ENCODE measurements around the gene DLG5.

The DLG5 gene

DNA sequence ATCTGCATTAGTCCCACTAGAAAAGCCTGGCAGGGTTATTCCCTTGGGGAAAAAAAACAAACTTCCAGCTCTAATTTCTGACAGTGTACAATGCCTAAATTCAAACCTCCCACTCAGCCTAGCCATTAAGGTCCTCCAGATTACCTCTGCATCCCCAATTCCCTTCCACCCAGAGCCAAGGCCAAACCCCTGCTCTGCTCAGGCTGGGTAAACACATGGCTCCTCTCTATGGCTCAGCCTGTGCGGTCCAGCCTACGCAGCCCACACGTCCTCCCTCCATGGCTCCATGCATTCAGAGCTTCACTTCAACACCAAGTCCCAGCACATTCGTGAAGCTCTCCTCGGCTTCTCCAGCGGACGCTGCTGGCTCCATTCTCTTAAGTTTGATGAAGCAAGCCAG lies 5.2 kb downstream of the DLG5 start:
- Histone ChIP-seq H3K4me1 (ENCODE audit: control insufficient read depth, insufficient read depth, low read length) (peaks cover 26% of the 10 kb centered on the region), H3K4me3 (ENCODE audit: low read length) (no peak overlapping the region), H3K36me3 (ENCODE audit: control insufficient read depth, insufficient read depth, low read length) (no peaks in the 10 kb centered on the region), H3K9ac (ENCODE audit: low read length) (no peak overlapping the region), H3K27me3 (ENCODE audit: control insufficient read depth, insufficient read depth, low read length) (no peaks in the 10 kb centered on the region), H3K27ac (ENCODE audit: low read depth, low read length) (no peak overlapping the region)

DNA sequence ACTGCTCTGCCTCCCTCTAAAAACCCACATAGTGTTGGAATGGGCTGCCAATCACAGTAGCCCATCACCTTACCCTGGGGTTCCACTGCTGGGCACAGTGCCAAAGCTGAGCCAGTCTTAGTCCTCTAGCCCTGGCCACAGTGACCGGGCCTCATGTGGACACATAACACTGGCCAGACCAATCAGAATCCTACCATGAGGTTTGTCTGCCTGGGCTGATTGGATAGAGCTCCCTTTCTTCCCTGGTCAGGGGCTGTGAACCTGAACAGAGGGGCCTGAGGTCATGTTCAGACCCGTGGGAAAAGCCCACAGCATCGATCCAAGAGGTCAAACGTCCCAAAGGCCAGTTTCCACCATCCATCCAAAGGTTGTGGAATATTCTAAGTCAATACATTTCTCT lies 6.1 kb downstream of the DLG5 start:
- Histone ChIP-seq H3K4me3 (ENCODE audit: low read length) (no peak overlapping the region), H3K27ac (ENCODE audit: low read depth, low read length) (no peak overlapping the region), H3K27me3 (ENCODE audit: control insufficient read depth, insufficient read depth, low read length) (no peaks in the 10 kb centered on the region), H3K4me1 (ENCODE audit: control insufficient read depth, insufficient read depth, low read length) (peaks cover 29% of the 10 kb centered on the region), H3K36me3 (ENCODE audit: control insufficient read depth, insufficient read depth, low read length) (no peaks in the 10 kb centered on the region), H3K9ac (ENCODE audit: low read length) (no peak overlapping the region)

DNA sequence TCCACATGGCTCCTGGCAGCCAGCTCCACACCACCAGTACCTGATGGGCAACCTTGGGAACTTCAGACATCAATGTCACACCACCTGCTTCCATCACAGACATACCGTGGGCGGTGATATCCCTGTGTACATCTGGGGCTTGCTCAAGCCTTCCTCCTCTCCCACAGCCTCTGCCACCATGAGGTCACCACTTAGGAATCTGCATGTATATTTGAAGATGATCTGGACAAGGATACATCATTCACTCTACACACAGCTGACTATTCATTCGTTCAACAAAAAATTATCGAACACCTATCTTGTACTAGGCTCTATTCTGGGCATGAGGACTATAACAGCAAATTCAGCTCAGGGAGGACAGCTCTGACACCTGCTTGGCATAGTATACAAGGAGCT lies 6.8 kb downstream of the DLG5 start:
- Histone ChIP-seq H3K4me3 (ENCODE audit: low read length) (no peak overlapping the region), H3K4me1 (ENCODE audit: control insufficient read depth, insufficient read depth, low read length) (peaks cover 23% of the 10 kb centered on the region), H3K9ac (ENCODE audit: low read length) (no peak overlapping the region), H3K27ac (ENCODE audit: low read depth, low read length) (no peak overlapping the region), H3K36me3 (ENCODE audit: control insufficient read depth, insufficient read depth, low read length) (no peaks in the 10 kb centered on the region), H3K27me3 (ENCODE audit: control insufficient read depth, insufficient read depth, low read length) (no peaks in the 10 kb centered on the region)

DNA sequence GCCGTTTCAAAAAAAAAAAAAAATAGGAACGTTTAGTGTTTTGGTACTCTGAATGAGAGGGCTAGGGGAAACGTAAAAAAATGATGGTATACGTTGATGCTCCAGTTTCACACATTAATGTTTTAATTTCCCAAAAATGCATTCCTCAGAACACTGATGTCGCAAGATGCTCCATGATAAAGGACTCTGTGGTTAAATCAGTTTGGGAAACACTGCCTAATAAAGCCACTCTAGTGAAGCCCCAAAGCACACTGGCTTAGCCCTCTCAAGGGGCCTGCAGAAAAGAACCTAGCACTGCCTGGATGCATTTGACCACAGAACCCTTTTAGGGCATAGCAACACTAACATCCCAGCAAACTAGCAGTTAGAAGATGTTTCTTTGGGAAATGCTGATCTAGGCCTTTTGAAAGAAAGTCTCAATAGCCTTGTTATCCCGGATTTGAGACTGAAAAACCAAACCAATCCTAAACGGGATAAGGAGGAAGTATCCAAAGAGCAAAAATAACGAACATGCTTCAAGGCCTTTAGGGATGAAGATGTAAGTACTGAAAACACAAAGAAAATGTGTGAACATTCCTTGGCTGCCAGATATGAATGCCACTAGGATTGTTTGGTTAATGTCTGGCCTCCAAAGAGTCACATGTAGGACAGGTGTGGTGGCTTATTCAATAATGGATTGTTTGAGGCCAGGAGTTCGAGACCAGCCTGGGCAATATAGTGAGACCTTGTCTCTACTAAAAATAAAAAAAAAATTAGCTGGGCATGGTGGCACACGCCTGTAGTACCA lies 11.0 kb downstream of the DLG5 start:
- H3K27me3 ChIP-seq (ENCODE audit: control insufficient read depth, insufficient read depth, low read length): no peaks in the 10 kb centered on the region
- no peak overlapping the region for H3K9ac ChIP-seq (ENCODE audit: low read length)
- peaks cover 10% of the 10 kb centered on the region for H3K4me1 ChIP-seq (ENCODE audit: control insufficient read depth, insufficient read depth, low read length)
- no peak overlapping the region for H3K27ac ChIP-seq (ENCODE audit: low read depth, low read length)
- no peaks in the 10 kb centered on the region for H3K36me3 ChIP-seq (ENCODE audit: control insufficient read depth, insufficient read depth, low read length)
- H3K4me3 ChIP-seq (ENCODE audit: low read length): no peak overlapping the region

DNA sequence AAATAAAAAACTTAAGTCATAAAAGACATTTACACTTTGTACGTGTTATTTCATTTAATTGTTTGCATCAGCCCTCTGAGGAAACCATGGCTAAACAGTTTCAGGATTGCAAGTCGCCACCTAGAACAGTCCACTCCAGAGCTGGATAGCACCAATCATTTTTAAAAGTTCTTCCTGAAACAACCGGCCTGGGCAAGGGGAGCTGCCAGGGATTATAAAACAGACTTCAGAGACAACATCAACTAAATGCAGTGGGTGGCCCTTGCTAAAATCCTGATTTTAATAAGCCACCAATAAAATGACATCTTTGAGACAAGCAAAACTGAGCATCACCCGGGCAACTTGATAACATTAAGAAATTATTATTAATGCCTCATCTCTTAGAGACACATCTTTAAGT lies 13.5 kb downstream of the DLG5 start:
- peaks cover 3% of the 10 kb centered on the region for H3K4me1 ChIP-seq (ENCODE audit: control insufficient read depth, insufficient read depth, low read length)
- no peaks in the 10 kb centered on the region for H3K27me3 ChIP-seq (ENCODE audit: control insufficient read depth, insufficient read depth, low read length)
- no peaks in the 10 kb centered on the region for H3K36me3 ChIP-seq (ENCODE audit: control insufficient read depth, insufficient read depth, low read length)
- no peak overlapping the region for H3K27ac ChIP-seq (ENCODE audit: low read depth, low read length)
- H3K9ac ChIP-seq (ENCODE audit: low read length): no peak overlapping the region
- H3K4me3 ChIP-seq (ENCODE audit: low read length): no peak overlapping the region

DNA sequence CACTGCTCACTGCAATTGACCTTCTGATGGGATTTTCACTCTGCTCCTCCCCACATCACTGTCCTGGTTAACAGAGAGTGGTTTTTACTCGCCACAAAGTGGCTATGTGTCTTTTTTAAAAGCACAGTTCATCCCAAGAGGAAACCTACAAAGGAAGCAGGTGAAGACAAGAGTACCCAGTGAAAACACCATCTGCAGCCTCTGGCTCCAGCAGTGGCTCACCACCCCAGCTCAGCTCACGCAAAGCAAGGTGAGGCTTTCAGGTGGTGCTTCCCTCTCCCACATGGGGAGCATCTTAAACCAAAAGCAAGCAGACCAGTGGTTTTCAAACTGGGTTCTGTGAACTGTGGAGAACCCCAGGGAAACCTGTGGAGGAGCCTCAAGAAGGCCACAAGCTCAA lies 14.0 kb downstream of the DLG5 start:
- no peaks in the 10 kb centered on the region for H3K27me3 ChIP-seq (ENCODE audit: control insufficient read depth, insufficient read depth, low read length)
- H3K4me3 ChIP-seq (ENCODE audit: low read length): no peak overlapping the region
- H3K36me3 ChIP-seq (ENCODE audit: control insufficient read depth, insufficient read depth, low read length): no peaks in the 10 kb centered on the region
- no peak overlapping the region for H3K9ac ChIP-seq (ENCODE audit: low read length)
- peaks cover 3% of the 10 kb centered on the region for H3K4me1 ChIP-seq (ENCODE audit: control insufficient read depth, insufficient read depth, low read length)
- H3K27ac ChIP-seq (ENCODE audit: low read depth, low read length): no peak overlapping the region

DNA sequence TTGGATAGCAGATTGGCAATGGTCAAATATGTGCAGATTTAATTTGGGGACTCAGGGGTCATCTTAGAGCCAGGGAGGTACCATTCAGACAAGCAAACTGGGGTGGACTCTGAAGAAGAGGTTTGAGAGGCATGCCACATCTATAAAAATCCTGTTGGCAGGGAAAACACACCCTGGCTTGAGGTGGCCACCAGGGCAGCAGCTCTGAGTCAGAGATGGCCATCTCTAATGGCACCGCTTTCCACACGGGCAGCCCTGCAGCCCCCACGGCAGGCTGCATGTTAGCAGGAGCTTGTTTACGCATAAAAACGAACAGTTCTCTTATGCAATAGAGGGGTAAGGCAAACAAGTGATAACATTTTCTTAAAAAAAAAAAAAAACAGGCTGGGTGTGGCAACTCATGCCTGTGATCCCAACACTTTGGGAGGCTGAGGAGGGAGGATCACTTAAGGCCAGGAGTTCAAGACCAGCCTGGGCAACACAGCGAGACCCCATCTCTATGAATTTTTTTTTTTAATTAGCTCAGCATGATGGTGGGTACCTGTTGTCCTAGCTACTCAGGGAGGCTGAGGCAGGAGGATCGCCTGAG lies 14.9 kb downstream of the DLG5 start:
- Histone ChIP-seq H3K4me1 (ENCODE audit: control insufficient read depth, insufficient read depth, low read length) (peaks cover 3% of the 10 kb centered on the region), H3K9ac (ENCODE audit: low read length) (no peak overlapping the region), H3K36me3 (ENCODE audit: control insufficient read depth, insufficient read depth, low read length) (no peaks in the 10 kb centered on the region), H3K4me3 (ENCODE audit: low read length) (no peak overlapping the region), H3K27me3 (ENCODE audit: control insufficient read depth, insufficient read depth, low read length) (no peaks in the 10 kb centered on the region), H3K27ac (ENCODE audit: low read depth, low read length) (no peak overlapping the region)

DNA sequence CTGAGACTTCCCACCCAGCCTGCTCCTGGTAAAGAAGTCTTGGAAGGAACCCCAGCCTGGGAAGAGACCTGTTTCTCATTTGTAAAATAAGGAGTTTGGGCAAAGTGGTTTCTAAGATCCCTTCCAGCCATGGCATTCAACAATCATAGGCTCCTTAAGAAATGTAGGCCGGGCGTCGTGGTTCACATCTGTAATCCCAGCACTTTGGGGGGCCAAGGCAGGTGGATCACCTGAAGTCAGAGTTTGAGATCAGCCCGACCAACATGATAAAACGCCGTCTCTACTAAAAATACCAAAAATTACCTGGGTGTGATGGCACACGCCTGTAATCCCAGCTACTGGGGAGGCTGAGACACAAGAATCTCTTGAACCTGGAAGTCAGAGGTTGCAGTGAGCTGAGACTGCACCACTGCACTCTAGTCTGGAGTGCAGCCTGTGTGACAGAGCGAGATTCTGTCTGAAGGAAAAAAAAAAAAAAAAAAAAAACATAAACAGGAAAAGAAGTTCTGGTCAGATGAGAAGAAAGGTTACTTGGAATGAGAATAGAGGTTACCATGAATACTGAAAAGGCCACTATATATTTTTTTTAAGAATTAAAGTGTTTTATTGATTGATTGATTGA lies 15.9 kb downstream of the DLG5 start:
- Histone ChIP-seq H3K27me3 (ENCODE audit: control insufficient read depth, insufficient read depth, low read length) (no peaks in the 10 kb centered on the region), H3K27ac (ENCODE audit: low read depth, low read length) (no peak overlapping the region), H3K4me3 (ENCODE audit: low read length) (no peak overlapping the region), H3K36me3 (ENCODE audit: control insufficient read depth, insufficient read depth, low read length) (no peaks in the 10 kb centered on the region), H3K4me1 (ENCODE audit: control insufficient read depth, insufficient read depth, low read length) (peaks cover 2% of the 10 kb centered on the region), H3K9ac (ENCODE audit: low read length) (no peak overlapping the region)

DNA sequence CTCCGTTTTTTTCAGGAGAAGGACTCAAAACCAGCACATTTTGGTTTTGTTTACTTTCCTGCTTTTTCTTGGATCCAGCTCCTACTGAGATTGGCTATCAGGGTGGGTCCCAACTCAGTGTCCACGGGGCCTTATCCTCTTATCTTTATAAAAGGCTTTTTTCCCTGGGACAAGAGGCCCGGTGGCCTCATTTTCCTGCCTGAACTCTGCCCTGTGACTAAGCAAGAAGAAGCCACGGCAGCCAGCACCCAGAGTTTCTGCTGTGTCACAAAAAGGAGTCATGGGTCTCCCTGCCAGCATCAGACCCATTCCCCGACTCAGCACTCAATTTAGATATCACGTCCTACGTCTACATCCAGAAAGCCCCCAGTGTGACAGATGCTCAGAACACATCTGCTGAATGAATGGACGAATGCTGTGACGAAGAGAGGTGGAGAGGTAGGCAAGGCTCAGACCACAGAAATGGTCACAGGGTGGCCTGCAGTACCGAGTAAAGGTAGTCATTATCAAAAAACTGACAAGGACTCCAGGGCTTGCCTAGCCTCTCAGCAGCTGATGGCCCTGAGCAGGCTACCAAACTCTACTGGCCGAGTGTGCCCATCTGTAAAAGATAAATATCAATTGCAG lies 16.7 kb downstream of the DLG5 start:
- H3K27me3 ChIP-seq (ENCODE audit: control insufficient read depth, insufficient read depth, low read length): no peaks in the 10 kb centered on the region
- no peak overlapping the region for H3K4me3 ChIP-seq (ENCODE audit: low read length)
- H3K27ac ChIP-seq (ENCODE audit: low read depth, low read length): no peak overlapping the region
- H3K4me1 ChIP-seq (ENCODE audit: control insufficient read depth, insufficient read depth, low read length): no peaks in the 10 kb centered on the region
- no peak overlapping the region for H3K9ac ChIP-seq (ENCODE audit: low read length)
- no peaks in the 10 kb centered on the region for H3K36me3 ChIP-seq (ENCODE audit: control insufficient read depth, insufficient read depth, low read length)

DNA sequence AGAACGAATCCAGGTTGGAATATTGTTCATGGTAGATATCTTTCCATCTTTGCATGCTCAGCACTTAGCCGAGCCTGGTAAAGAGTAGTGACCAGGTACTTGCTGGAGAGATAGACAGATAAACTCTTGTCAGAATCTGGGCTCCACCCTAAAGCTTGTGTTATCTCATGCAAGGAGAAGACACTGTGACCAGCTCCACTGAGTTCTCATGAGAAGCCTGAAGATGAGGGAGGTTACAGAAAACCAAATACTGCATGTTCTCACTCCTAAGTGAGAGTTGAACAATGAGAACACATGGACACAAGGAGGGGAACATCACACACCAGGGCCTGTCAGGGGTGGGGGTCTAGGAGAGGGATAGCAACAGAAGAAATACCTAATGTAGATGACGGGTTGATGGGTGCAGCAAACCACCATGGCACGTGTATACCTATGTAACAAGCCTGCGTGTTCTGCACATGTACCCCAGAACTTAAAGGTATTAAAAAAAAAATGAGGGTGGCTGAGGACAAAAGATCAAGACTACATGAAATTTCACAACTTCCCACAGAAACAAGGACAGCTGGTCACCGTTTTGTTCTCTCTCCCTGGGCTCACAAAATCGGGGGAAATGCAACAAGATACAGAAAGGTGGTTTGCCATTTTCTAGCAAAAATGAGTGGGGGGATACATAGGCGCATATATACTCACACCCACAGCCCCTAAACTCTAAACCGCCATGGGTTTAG lies 17.4 kb downstream of the DLG5 start:
- Histone ChIP-seq H3K36me3 (ENCODE audit: control insufficient read depth, insufficient read depth, low read length) (no peaks in the 10 kb centered on the region), H3K27ac (ENCODE audit: low read depth, low read length) (no peak overlapping the region), H3K27me3 (ENCODE audit: control insufficient read depth, insufficient read depth, low read length) (no peaks in the 10 kb centered on the region), H3K4me1 (ENCODE audit: control insufficient read depth, insufficient read depth, low read length) (no peaks in the 10 kb centered on the region), H3K9ac (ENCODE audit: low read length) (no peak overlapping the region), H3K4me3 (ENCODE audit: low read length) (no peak overlapping the region)

DNA sequence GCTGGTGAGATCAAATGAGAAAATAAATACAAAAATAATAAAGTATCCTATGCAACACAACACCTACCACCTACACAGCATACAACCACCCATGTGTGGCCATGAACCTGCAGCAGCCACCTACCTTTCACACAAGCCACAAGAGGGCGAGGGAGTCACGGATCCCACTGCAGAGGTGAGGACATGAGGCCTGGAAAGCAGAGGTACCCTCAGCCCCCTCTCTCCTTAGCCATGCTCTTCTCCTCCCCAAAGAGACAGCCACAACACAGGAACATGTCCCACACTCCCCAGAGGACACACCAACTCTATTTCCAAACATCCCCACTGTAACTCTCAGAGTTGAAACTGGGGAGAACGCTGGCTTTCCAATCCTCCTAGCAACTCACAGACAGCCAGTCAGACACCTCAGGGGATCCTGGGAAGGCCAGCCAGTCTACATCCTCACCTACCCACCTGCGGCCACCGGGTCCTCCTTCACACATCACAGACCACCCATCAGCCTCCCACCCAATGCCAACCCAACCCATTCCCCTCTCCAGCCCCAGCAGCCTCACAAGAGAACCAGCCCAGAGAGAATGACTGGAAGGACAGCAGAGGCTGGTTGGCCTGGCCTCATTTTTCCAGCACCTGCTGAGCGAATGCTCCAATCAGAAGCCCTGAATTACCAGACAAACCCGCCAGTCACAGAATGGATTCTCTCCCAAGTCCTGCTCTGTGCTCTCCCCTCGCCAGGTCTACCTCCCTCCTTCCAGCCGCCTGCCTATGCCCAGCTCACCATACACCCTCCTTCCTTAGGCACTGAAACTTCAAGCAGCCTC lies 18.4 kb downstream of the DLG5 start:
- no peak overlapping the region for H3K27ac ChIP-seq (ENCODE audit: low read depth, low read length)
- no peaks in the 10 kb centered on the region for H3K4me1 ChIP-seq (ENCODE audit: control insufficient read depth, insufficient read depth, low read length)
- no peak overlapping the region for H3K4me3 ChIP-seq (ENCODE audit: low read length)
- H3K9ac ChIP-seq (ENCODE audit: low read length): no peak overlapping the region
- H3K36me3 ChIP-seq (ENCODE audit: control insufficient read depth, insufficient read depth, low read length): no peaks in the 10 kb centered on the region
- no peaks in the 10 kb centered on the region for H3K27me3 ChIP-seq (ENCODE audit: control insufficient read depth, insufficient read depth, low read length)

Measured in rectal smooth muscle tissue (tissue), 1 donor.